WTC11 (cell line): ENCODE results near the gene GALNT7. TPM values are rescaled to one million over a fixed set of nuclear protein-coding genes. Genes with fewer than 3 reads are reported as not detected.
A peak's percentile ranks its signal among the peaks of the same experiment; 100 is the strongest.

Source experiments
- ATAC-seq: fragments of 200-7000 bp; cut with Tn5 transposase; 2 replicates; pipeline ENCODE4 v1.10.0; 2021; ENCODE audit warnings: mild to moderate bottlenecking, moderate library complexity
- CTCF ChIA-PET: fragments of 300-600 bp; sonication (Branson Sonifier 250); formaldehyde crosslinking; loops from one replicate; lab custom pipeline; 2021; ENCODE audit warnings: antibody characterized with exemption; lab: Charles Lee
- POLR2A ChIA-PET: fragments of 350-600 bp; sonication (Branson Sonifier 250); formaldehyde crosslinking; loops from one replicate; lab custom pipeline; 2021; ENCODE audit warnings: antibody characterized with exemption; lab: Charles Lee
- DNase-seq: peaks from one replicate; pipeline ENCODE4 v3.0.0; 2021; ENCODE audit warnings: low spot score
- H3K27ac Mint-ChIP-seq: 2 replicates; pipeline ENCODE4 v1.8.0; 2021; ENCODE audit warnings: mixed read lengths
- H3K27me3 Mint-ChIP-seq: 2 replicates; pipeline ENCODE4 v1.8.0; 2021; ENCODE audit warnings: low read depth, mild to moderate bottlenecking, moderate library complexity, mixed read lengths
- H3K36me3 Mint-ChIP-seq: 2 replicates; pipeline ENCODE4 v1.8.0; 2021; ENCODE audit warnings: mixed read lengths
- H3K4me1 Mint-ChIP-seq: 2 replicates; pipeline ENCODE4 v1.8.0; 2022; ENCODE audit warnings: mixed read lengths
- H3K4me3 Mint-ChIP-seq: 2 replicates; pipeline ENCODE4 v1.8.0; 2021; ENCODE audit warnings: mild to moderate bottlenecking, moderate library complexity, mixed read lengths
- H3K9me3 Mint-ChIP-seq: 2 replicates; pipeline ENCODE4 v1.8.0; 2021; ENCODE audit warnings: mixed read lengths
- ATF6 ChIP-seq: sonication (generic); formaldehyde crosslinking; IDR thresholded peaks from 2 replicates; pipeline ENCODE4 v1.8.1; 2023; ENCODE audit warnings: mild to moderate bottlenecking, missing genetic modification reagents
- E2F4 ChIP-seq: sonication (generic); formaldehyde crosslinking; IDR thresholded peaks from 2 replicates; pipeline ENCODE4 v1.8.1; 2022; ENCODE audit warnings: low read depth, mild to moderate bottlenecking, moderate library complexity, missing genetic modification reagents, borderline replicate concordance
- EMX1 ChIP-seq: fragments of 250-450 bp; sonication (Bioruptor Pico); IDR thresholded peaks from 2 replicates; pipeline ENCODE4 v1.8.0; 2021; ENCODE audit warnings: mild to moderate bottlenecking
- ETV6 ChIP-seq: sonication (generic); formaldehyde crosslinking; IDR thresholded peaks from 2 replicates; pipeline ENCODE4 v1.8.1; 2022; ENCODE audit warnings: mild to moderate bottlenecking, missing genetic modification reagents
- FOXK1 ChIP-seq: sonication (generic); formaldehyde crosslinking; IDR thresholded peaks from 2 replicates; pipeline ENCODE4 v1.8.0; 2022; ENCODE audit warnings: mild to moderate bottlenecking, moderate library complexity, missing genetic modification reagents
- FOXP4 ChIP-seq: sonication (generic); formaldehyde crosslinking; IDR thresholded peaks from 2 replicates; pipeline ENCODE4 v1.8.0; 2022; ENCODE audit warnings: mild to moderate bottlenecking, missing genetic modification reagents
- GRHL2 ChIP-seq: fragments of 250-450 bp; sonication (Bioruptor Pico); IDR thresholded peaks from 2 replicates; pipeline ENCODE4 v1.8.0; 2022; ENCODE audit warnings: mild to moderate bottlenecking, moderate library complexity; ENCODE audit not compliant: insufficient replicate concordance, severe bottlenecking
- PRDM15 ChIP-seq: sonication (generic); formaldehyde crosslinking; IDR thresholded peaks from 2 replicates; pipeline ENCODE4 v1.8.0; 2022; ENCODE audit warnings: missing genetic modification reagents
- RELA ChIP-seq: sonication (generic); formaldehyde crosslinking; IDR thresholded peaks from 2 replicates; pipeline ENCODE4 v1.8.1; 2022; ENCODE audit warnings: missing genetic modification reagents, mild to moderate bottlenecking, borderline replicate concordance
- ZBTB43 ChIP-seq: sonication (generic); formaldehyde crosslinking; IDR thresholded peaks from 2 replicates; pipeline ENCODE4 v1.8.1; 2023; ENCODE audit warnings: mild to moderate bottlenecking, missing genetic modification reagents
- ZNF263 ChIP-seq: sonication (generic); formaldehyde crosslinking; IDR thresholded peaks from 2 replicates; pipeline ENCODE4 v1.8.1; 2022; ENCODE audit warnings: low read depth, mild to moderate bottlenecking, moderate library complexity, missing genetic modification reagents
- ZNF281 ChIP-seq: sonication (generic); formaldehyde crosslinking; IDR thresholded peaks from 2 replicates; pipeline ENCODE4 v1.8.0; 2023; ENCODE audit warnings: mild to moderate bottlenecking, missing genetic modification reagents
- ZNF396 ChIP-seq: fragments of 250-450 bp; sonication (Bioruptor Pico); IDR thresholded peaks from 2 replicates; pipeline ENCODE4 v1.8.0; 2021; ENCODE audit warnings: mild to moderate bottlenecking, moderate library complexity, borderline replicate concordance
- ZNF671 ChIP-seq: fragments of 250-450 bp; sonication (Bioruptor Pico); IDR thresholded peaks from 2 replicates; pipeline ENCODE4 v1.8.0; 2021; ENCODE audit warnings: mild to moderate bottlenecking
- total RNA-seq: library from RNA; stranded (reverse); gene quantifications from 3 replicates; pipeline ENCODE4 v1.2.3, GENCODE V29; 2021

The GALNT7 gene
- total RNA-seq, 1 experiment from 2014 or later: 86.9 TPM

- TF ChIP-seq ATF6 (CRISPR knock-in tag) (no peak), ZNF263 (0 out of 2 replicates have a peak, but pooled peaks have one; percentile 10), GRHL2 (no peak), E2F4 (CRISPR knock-in tag) (peak; percentile 93), RELA (CRISPR knock-in tag) (no peak), ZNF396 (no peak)
These were observed 165.7 kb downstream of the GALNT7 start, which contains the start of gene HMGB2 (continued) for GRCh38 chr4:173334085-173334890.

GRCh38 chr4:173334891-173335752, 166.5 kb downstream of the GALNT7 start:
- peaks cover 33% of the 10 kb centered on the region for H3K36me3 Mint-ChIP-seq
- CTCF ChIA-PET: interaction anchor here (1.0 to 3.4 kb wide), 10 partner anchors 14 to 443 kb away, joined by 3 to 23 read pairs (median 6); no protein-coding TSS in a partner anchor
- TF ChIP-seq FOXK1 (peak; percentile 65), ZNF281 (0 out of 2 replicates have a peak, but pooled peaks have one; percentile 18), PRDM15 (no peak), FOXP4 (CRISPR knock-in tag) (peak; percentile 14; the same call in 1 of the 2 replicates), ZNF671 (no peak), EMX1 (CRISPR knock-in tag) (0 out of 2 replicates have a peak, but pooled peaks have one; percentile 24), ZBTB43 (CRISPR knock-in tag) (peak; percentile 60; the same call in 1 of the 2 replicates), ETV6 (CRISPR knock-in tag) (0 out of 2 replicates have a peak, but pooled peaks have one; percentile 16)

More at GRCh38 chr4:173334891-173335752, 166.5 kb downstream of the GALNT7 start:
- POLR2A ChIA-PET: interaction anchor here (0.6 to 4.5 kb wide), 19 partner anchors 16 to 322 kb away, joined by 3 to 109 read pairs (median 4); partner anchors contain the start of genes GALNT7 and SAP30
- Mint-ChIP-seq H3K9me3 (no peaks in the 10 kb centered on the region), H3K4me1 (peaks cover 36% of the 10 kb centered on the region), H3K4me3 (peak overlapping the region; percentile 96), H3K27ac (peak overlapping the region; percentile 100), H3K27me3 (no peaks in the 10 kb centered on the region)
- ATAC-seq (peak; percentile 61), DNase-seq (peak; percentile 87)
